ENCODE data around the gene METAP2. TPM values are rescaled to one million over a fixed set of nuclear protein-coding genes. Genes with fewer than 3 reads are reported as not detected.
"Not testable (repeated sequence)": the region's sequence is repeated elsewhere in the genome, so short reads cannot be mapped to it uniquely, and the experiment has no call there.

METAP2 gene
- total RNA-seq, 3 donors from 2014 or later (not counting 1 experiment from before 2014, with no cell fraction given), result 45.6 to 56.1 (median 45.8) TPM

DNA sequence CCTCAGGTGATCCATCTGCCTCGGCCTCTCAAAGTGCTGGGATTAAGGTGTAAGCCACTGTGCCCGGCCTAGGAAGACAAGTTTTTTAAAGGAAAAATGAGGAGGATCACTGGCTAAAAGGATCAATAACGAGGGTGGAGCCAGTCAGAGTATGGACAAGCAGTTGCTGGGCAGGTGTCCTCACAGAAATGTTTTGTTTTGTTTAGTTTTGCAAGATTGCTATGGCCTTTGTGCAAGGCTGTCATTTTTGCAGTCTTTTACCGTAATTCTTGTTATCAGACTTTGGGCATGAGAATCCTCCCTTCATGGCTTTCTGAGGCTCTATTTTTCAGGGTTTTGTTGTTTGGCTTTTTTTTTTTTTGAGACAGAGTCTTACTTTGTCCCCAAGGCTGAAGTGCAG is 11.9 kb upstream of the METAP2 start:
- DNase-seq (no peak), ATAC-seq (no peak)
- 86% methylated on average over 4 of the region's 4 CpGs for WGBS (ENCODE audit: insufficient coverage)
- Mint-ChIP-seq H3K36me3 (no peaks in the 10 kb centered on the region), H3K4me1 (no peaks in the 10 kb centered on the region), H3K4me3 (no peak overlapping the region), H3K9me3 (peaks cover 0 to 2% of the 10 kb centered on the region in 2 donors), H3K27me3 (ENCODE audit: low read depth in 2 of 2) (peaks cover 0 to 3% of the 10 kb centered on the region in 2 donors), H3K27ac (no peak overlapping the region)
- intact Hi-C loops (cut with micrococcal nuclease), result no loop called here
- Histone ChIP-seq H3K27ac (ENCODE audit: low read length) (no peak overlapping the region), H3K4me1 (ENCODE audit: control insufficient read depth, insufficient read depth, low read length) (no peaks in the 10 kb centered on the region), H3K9me3 (ENCODE audit: control insufficient read depth, insufficient read depth, low read length) (peaks cover 11% of the 10 kb centered on the region), H3K36me3 (ENCODE audit: control insufficient read depth, insufficient read depth, low read length) (no peaks in the 10 kb centered on the region), H3K4me3 (ENCODE audit: low read length) (no peak overlapping the region), H3K27me3 (ENCODE audit: control insufficient read depth, insufficient read depth, low read length) (no peaks in the 10 kb centered on the region)
- TF ChIP-seq, protein P1, sequence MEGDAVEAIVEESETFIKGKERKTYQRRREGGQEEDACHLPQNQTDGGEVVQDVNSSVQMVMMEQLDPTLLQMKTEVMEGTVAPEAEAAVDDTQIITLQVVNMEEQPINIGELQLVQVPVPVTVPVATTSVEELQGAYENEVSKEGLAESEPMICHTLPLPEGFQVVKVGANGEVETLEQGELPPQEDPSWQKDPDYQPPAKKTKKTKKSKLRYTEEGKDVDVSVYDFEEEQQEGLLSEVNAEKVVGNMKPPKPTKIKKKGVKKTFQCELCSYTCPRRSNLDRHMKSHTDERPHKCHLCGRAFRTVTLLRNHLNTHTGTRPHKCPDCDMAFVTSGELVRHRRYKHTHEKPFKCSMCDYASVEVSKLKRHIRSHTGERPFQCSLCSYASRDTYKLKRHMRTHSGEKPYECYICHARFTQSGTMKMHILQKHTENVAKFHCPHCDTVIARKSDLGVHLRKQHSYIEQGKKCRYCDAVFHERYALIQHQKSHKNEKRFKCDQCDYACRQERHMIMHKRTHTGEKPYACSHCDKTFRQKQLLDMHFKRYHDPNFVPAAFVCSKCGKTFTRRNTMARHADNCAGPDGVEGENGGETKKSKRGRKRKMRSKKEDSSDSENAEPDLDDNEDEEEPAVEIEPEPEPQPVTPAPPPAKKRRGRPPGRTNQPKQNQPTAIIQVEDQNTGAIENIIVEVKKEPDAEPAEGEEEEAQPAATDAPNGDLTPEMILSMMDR (IDR thresholded peaks at IDR 0.05), result no peak

DNA sequence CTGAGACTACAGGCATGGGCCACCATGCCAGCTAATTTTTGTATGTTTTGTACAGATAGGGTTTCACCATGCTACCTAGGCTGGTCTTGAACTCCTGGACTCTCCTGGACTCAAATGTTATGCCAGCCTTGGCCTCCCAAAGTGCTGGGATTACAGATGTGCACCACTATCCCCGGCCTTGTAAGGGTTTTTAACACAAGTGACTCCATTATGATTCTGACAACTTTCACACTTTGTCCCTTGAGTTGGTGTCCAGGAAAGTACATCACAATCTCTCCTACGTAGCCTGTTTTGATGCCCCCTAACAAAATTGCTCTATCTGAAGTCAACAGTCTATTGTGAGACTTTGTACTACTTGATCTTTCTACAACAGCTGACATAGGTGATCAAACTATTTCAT is 11.4 kb upstream of the METAP2 start:
- ATAC-seq, result no peak
- intact Hi-C loops (cut with micrococcal nuclease), result no loop called here
- H3K27ac Mint-ChIP-seq, result no peak overlapping the region
- WGBS (ENCODE audit: insufficient coverage), result 86% methylated on average over 2 of the region's 2 CpGs
- DNase-seq, result no peak
- Histone ChIP-seq H3K4me1 (ENCODE audit: control insufficient read depth, insufficient read depth, low read length) (no peaks in the 10 kb centered on the region), H3K4me3 (ENCODE audit: low read length) (no peak overlapping the region), H3K27ac (ENCODE audit: low read length) (no peak overlapping the region), H3K9me3 (ENCODE audit: control insufficient read depth, insufficient read depth, low read length) (peaks cover 6% of the 10 kb centered on the region), H3K27me3 (ENCODE audit: control insufficient read depth, insufficient read depth, low read length) (no peaks in the 10 kb centered on the region), H3K36me3 (ENCODE audit: control insufficient read depth, insufficient read depth, low read length) (no peaks in the 10 kb centered on the region)
- no peaks in the 10 kb centered on the region for H3K4me1 Mint-ChIP-seq
- H3K27me3 Mint-ChIP-seq (ENCODE audit: low read depth in 2 of 2), result peaks cover 0 to 3% of the 10 kb centered on the region in 2 donors
- no peaks in the 10 kb centered on the region for H3K36me3 Mint-ChIP-seq
- H3K4me3 Mint-ChIP-seq, result no peak overlapping the region
- no peaks in the 10 kb centered on the region for H3K9me3 Mint-ChIP-seq
- TF ChIP-seq, protein P1 (IDR thresholded peaks at IDR 0.05), result no peak

- Mint-ChIP-seq H3K36me3 (no peaks in the 10 kb centered on the region), H3K27me3 (ENCODE audit: low read depth in 2 of 2) (peaks cover 0 to 3% of the 10 kb centered on the region in 2 donors), H3K4me1 (no peaks in the 10 kb centered on the region), H3K27ac (no peak overlapping the region), H3K9me3 (no peaks in the 10 kb centered on the region), H3K4me3 (no peak overlapping the region)
- Histone ChIP-seq H3K4me1 (ENCODE audit: control insufficient read depth, insufficient read depth, low read length) (no peaks in the 10 kb centered on the region), H3K36me3 (ENCODE audit: control insufficient read depth, insufficient read depth, low read length) (no peaks in the 10 kb centered on the region), H3K27me3 (ENCODE audit: control insufficient read depth, insufficient read depth, low read length) (no peaks in the 10 kb centered on the region), H3K27ac (ENCODE audit: low read length) (no peak overlapping the region), H3K4me3 (ENCODE audit: low read length) (no peak overlapping the region), H3K9me3 (ENCODE audit: control insufficient read depth, insufficient read depth, low read length) (peaks cover 1% of the 10 kb centered on the region)
- WGBS (ENCODE audit: insufficient coverage), result 86% methylated on average over 4 of the region's 4 CpGs
- ATAC-seq, result no peak
- no peak for DNase-seq
- TF ChIP-seq, protein P1 (IDR thresholded peaks at IDR 0.05), result no peak
- intact Hi-C loops (cut with micrococcal nuclease), result no loop called here
Observed at GRCh38 chr12:95463050-95463449, 10.9 kb upstream of the METAP2 start.

DNA sequence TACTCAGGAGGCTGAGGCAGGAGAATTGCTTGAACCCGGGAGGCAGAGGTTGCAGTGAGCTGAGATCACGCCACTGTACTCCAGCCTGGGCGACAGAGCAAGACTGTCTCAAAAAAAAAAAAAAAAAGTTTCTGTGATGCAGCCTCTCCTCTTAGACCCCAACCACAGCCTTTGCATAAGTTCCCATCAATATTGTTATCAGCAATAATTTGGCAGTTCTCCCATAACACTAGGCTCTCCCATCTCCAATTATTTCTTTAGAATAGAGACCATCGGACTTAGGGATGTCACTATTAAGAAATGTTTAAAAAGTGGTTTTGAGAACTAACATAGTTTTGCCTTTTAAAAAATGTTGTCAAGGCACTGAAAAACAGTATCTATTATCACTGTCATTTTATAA is 10.2 kb upstream of the METAP2 start:
- H3K4me3 ChIP-seq (ENCODE audit: low read length); H3K27me3 Mint-ChIP-seq (ENCODE audit: low read depth in 2 of 2); H3K4me3 Mint-ChIP-seq; H3K9me3 ChIP-seq (ENCODE audit: control insufficient read depth, insufficient read depth, low read length); H3K9me3 Mint-ChIP-seq; H3K4me1 Mint-ChIP-seq; intact Hi-C loops (cut with micrococcal nuclease); DNase-seq; H3K4me1 ChIP-seq (ENCODE audit: control insufficient read depth, insufficient read depth, low read length); H3K27ac ChIP-seq (ENCODE audit: low read length); H3K36me3 Mint-ChIP-seq; H3K27ac Mint-ChIP-seq; H3K27me3 ChIP-seq (ENCODE audit: control insufficient read depth, insufficient read depth, low read length); H3K36me3 ChIP-seq (ENCODE audit: control insufficient read depth, insufficient read depth, low read length); ATAC-seq: not testable (repeated sequence)
- WGBS (ENCODE audit: insufficient coverage), result 100% methylated on average over 1 of the region's 4 CpGs
